ENCODE measurements around the gene KCNG4.

DNA sequence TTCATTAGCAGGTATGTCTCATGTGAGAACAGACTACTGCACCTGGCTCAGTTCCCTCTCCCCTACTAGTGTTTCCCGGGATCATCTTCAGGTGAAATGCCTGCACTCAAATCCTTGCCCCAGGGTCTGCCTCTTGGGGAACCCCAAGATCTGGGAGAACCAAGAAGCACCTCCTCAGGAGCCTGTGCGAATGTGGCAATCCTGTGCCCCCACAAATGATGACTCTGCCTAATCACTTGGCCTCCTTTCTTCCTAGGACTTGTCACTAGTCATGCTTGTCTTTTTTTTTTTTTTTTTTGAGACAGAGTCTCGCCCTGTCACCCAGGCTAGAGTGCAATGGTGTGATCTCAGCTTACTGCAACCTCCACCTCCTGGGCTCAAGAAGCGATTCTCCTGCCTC, 27.2 kb downstream of the KCNG4 start:
- no peak for TF ChIP-seq JUN (IDR thresholded peaks at IDR 0.05; ENCODE audit: borderline replicate concordance, insufficient read depth, insufficient read length, low read depth)
- TF ChIP-seq, protein P1, sequence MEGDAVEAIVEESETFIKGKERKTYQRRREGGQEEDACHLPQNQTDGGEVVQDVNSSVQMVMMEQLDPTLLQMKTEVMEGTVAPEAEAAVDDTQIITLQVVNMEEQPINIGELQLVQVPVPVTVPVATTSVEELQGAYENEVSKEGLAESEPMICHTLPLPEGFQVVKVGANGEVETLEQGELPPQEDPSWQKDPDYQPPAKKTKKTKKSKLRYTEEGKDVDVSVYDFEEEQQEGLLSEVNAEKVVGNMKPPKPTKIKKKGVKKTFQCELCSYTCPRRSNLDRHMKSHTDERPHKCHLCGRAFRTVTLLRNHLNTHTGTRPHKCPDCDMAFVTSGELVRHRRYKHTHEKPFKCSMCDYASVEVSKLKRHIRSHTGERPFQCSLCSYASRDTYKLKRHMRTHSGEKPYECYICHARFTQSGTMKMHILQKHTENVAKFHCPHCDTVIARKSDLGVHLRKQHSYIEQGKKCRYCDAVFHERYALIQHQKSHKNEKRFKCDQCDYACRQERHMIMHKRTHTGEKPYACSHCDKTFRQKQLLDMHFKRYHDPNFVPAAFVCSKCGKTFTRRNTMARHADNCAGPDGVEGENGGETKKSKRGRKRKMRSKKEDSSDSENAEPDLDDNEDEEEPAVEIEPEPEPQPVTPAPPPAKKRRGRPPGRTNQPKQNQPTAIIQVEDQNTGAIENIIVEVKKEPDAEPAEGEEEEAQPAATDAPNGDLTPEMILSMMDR (IDR thresholded peaks at IDR 0.05; ENCODE audit: extremely low read depth in 1 of 2, insufficient read depth in 1 of 2, low read depth in 1 of 2, low read length in 2 of 2): no peak
- TF ChIP-seq POLR2AphosphoS5 (IDR thresholded peaks at IDR 0.05; ENCODE audit: insufficient read depth, low read depth, low read length): no peak
- no peak for TF ChIP-seq POLR2A (IDR thresholded peaks at IDR 0.05; ENCODE audit: low read depth, low read length)
